Kidney (tissue), 14 donors: ENCODE results near the gene SS18L1. TPM values are rescaled to one million over a fixed set of nuclear protein-coding genes. Genes with fewer than 3 reads are reported as not detected.

ENCODE experiments used
- DNase-seq, 5 donors: peaks; one replicate each; pipeline ENCODE4 v3.0.0-alpha.2; 2013 to 2020
- FAIRE-seq: peaks from 2 replicates; lab custom pipeline; 2012; peaks lifted over from hg19 to GRCh38; lab: Jason Lieb, UNC
- H3K27ac ChIP-seq, 2 donors: one replicate each; pipeline ENCODE4 v1.7.0; 2013; ENCODE audit warnings: low read depth in 2 of 2, low read length in 2 of 2, inconsistent platforms in 1 of 2
- H3K27me3 ChIP-seq: one replicate; pipeline ENCODE4 v1.7.1; 2013; ENCODE audit warnings: low read length, inconsistent platforms; ENCODE audit not compliant: control insufficient read depth, insufficient read depth
- H3K36me3 ChIP-seq, 3 donors: one replicate each; pipeline versions ENCODE4 v1.7.0 to v1.7.1; 2013; ENCODE audit warnings: low read length in 3 of 3, control low read depth in 1 of 3, inconsistent platforms in 1 of 3; ENCODE audit not compliant: insufficient read depth in 3 of 3, control insufficient read depth in 2 of 3
- H3K4me1 ChIP-seq, 3 donors: one replicate each; pipeline versions ENCODE4 v1.7.0 to v1.7.1; 2013; ENCODE audit warnings: low read length in 3 of 3, inconsistent platforms in 1 of 3, low read depth in 1 of 3; ENCODE audit not compliant: control insufficient read depth in 2 of 3, insufficient read depth in 2 of 3
- H3K4me3 ChIP-seq, 3 donors: one replicate each; pipeline versions ENCODE4 v1.7.0 to v1.8.1; 2013; ENCODE audit warnings: low read length in 3 of 3, control low read depth in 1 of 3, inconsistent platforms in 1 of 3
- H3K9ac ChIP-seq, 3 donors: one replicate each; pipeline versions ENCODE4 v1.7.0 to v1.7.1; 2013; ENCODE audit warnings: low read length in 3 of 3, control low read depth in 1 of 3, inconsistent platforms in 1 of 3
- H3K9me3 ChIP-seq, 3 donors: one replicate each; pipeline versions ENCODE4 v1.7.0 to v1.7.1; 2013; ENCODE audit warnings: low read length in 3 of 3, control low read depth in 1 of 3, inconsistent platforms in 1 of 3; ENCODE audit not compliant: control insufficient read depth in 2 of 3, insufficient read depth in 1 of 3
- intact Hi-C: fragments of 100-400 bp; cut with DNase I; formaldehyde crosslinking; loops from one replicate; pipeline ENCODE4 v1.11.1; 2022
- polyA plus RNA-seq: library from polyadenylated mRNA; stranded (reverse); fragments of 350-450 nt; fragmentation: Illumina TruSeq; extraction: RNeasy Lipid Tissue Mini Kit (QIAGEN cat#74804); gene quantifications from one replicate; pipeline ENCODE4 v1.2.3, GENCODE V29; 2014; ENCODE audit warnings: low read depth, low replicate concordance; ENCODE audit not compliant: insufficient read depth
- total RNA-seq: library from RNA; stranded (reverse); fragmentation: NEBNext Ultra II Directional; extraction: Animal tissue kit (Norgen Biotek cat#: 25700); gene quantifications from one replicate; pipeline ENCODE4 v1.2.1, GENCODE V29; 2021
- TF ChIP-seq, protein P1 (sequence below): IDR thresholded peaks from 3 replicates; pipeline ENCODE4 v1.5.1; 2012; ENCODE audit warnings: mild to moderate bottlenecking, moderate library complexity, borderline replicate concordance; ENCODE audit not compliant: insufficient read depth; ENCODE audit errors: extremely low read depth
- donor health status: control.
- donor health status: control.
- donor health status: control.
- donor health status: control.
- donor health status: control.
- donor health status: DM: yes; HTN: yes; CAD: no.
- donor health status: Normal renal cell carcinoma (clear cell type).

SS18L1 gene
- total and polyA plus RNA-seq, 2 donors from 2014 or later: 6.5 to 12.0 TPM

DNA sequence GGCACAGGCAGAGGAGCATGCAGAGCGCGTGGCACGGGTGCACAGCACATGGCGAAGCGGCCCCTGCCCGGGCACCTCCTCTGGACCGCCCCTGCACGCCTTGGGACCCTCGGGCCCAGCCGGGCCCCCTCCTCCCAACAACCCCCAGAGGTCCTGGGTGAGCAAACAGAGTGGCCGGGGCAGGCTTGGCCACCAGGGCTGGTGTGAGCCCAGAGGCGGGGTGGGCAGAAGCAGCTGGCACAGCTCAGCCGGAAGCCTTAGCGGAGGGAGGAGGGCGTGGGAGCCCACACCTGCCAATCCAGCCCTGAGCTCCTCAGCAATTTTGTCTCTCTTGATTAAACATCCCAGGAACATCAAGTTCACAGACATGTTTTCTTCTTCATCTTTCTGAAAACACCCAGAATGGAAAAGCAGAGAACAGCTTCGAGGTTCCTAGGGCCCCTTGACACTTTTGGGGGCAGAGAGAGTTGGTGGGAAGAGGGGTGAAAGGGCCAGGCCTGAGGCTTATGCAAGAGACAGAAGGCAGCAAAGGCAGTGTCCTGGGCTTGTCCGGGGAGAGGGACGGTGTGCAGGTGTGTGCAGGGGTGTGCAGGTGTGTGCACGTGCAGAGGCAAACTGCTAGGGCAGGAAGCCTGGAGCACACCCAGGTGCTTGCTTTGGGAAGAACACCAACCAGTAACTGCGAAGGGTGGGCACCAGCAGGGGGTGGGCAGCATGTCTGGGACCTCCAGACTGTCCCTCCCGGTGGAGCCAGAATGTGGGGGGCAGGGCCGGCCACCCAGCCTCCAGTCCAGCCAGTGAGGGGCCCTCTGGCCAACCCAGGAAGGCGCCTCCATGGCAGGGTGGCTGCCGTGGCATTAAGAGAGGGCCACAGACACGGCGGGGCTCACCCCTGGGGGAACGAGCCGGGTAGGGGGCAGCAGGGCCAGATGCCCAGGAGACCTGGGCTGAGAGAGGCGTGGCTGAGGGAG, 71.7 kb downstream of the SS18L1 start:
- intact Hi-C loops: no loop called here

DNA sequence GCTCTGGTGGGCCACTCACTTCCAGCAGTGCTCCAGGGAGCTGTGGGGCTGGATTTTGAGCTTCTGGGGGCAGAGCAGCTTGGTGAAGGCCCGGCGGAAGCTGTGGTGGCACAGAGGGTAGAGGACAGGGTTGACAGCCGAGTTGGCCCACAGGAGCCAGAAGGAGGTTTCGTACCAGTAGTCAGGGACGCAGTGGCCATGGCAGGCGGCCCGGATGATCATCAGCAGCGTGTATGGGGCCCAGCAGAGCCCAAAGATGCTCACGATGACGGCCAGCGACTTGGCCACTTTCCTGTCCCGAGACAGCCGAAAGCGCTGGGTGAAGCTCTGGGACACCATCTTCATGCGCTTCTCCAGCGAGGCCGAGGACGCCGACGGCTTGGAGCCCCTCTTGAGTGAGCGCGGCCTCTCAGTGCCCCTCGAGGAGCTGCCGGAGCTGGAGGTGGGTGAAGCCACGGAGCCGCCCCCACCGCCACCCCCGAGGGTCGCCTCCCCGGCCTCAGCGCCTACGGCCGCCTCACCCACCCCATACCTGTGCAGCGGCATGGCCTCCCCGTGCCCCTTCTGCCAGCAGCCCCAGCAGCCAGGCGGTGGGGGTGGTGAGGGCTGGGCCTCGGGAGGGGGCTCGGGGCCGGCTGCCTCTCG, 72.5 kb downstream of the SS18L1 start:
- DNase-seq: no peak
- intact Hi-C loops: no loop called here
- H3K9ac ChIP-seq: no peak overlapping the region
- TF ChIP-seq, protein P1, sequence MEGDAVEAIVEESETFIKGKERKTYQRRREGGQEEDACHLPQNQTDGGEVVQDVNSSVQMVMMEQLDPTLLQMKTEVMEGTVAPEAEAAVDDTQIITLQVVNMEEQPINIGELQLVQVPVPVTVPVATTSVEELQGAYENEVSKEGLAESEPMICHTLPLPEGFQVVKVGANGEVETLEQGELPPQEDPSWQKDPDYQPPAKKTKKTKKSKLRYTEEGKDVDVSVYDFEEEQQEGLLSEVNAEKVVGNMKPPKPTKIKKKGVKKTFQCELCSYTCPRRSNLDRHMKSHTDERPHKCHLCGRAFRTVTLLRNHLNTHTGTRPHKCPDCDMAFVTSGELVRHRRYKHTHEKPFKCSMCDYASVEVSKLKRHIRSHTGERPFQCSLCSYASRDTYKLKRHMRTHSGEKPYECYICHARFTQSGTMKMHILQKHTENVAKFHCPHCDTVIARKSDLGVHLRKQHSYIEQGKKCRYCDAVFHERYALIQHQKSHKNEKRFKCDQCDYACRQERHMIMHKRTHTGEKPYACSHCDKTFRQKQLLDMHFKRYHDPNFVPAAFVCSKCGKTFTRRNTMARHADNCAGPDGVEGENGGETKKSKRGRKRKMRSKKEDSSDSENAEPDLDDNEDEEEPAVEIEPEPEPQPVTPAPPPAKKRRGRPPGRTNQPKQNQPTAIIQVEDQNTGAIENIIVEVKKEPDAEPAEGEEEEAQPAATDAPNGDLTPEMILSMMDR: no peak
- H3K9me3 ChIP-seq: no peaks in the 10 kb centered on the region
- peaks cover 17% of the 10 kb centered on the region for H3K27me3 ChIP-seq
- no peaks in the 10 kb centered on the region for H3K36me3 ChIP-seq
- no peak for FAIRE-seq
- H3K4me3 ChIP-seq: no peak overlapping the region
- H3K27ac ChIP-seq: no peak overlapping the region
- peaks cover 0 to 9% (median 0%) of the 10 kb centered on the region in 3 donors for H3K4me1 ChIP-seq

More for the DNA sequence above, 71.7 kb downstream of the SS18L1 start:
- Histone ChIP-seq H3K27ac (no peak overlapping the region), H3K4me1 (peaks cover 0 to 5% (median 0%) of the 10 kb centered on the region in 3 donors), H3K4me3 (no peak overlapping the region), H3K9ac (no peak overlapping the region), H3K27me3 (peaks cover 14% of the 10 kb centered on the region), H3K36me3 (no peaks in the 10 kb centered on the region), H3K9me3 (no peaks in the 10 kb centered on the region)
- TF ChIP-seq, protein P1: no peak
- FAIRE-seq (no peak), DNase-seq (no peak)

DNA sequence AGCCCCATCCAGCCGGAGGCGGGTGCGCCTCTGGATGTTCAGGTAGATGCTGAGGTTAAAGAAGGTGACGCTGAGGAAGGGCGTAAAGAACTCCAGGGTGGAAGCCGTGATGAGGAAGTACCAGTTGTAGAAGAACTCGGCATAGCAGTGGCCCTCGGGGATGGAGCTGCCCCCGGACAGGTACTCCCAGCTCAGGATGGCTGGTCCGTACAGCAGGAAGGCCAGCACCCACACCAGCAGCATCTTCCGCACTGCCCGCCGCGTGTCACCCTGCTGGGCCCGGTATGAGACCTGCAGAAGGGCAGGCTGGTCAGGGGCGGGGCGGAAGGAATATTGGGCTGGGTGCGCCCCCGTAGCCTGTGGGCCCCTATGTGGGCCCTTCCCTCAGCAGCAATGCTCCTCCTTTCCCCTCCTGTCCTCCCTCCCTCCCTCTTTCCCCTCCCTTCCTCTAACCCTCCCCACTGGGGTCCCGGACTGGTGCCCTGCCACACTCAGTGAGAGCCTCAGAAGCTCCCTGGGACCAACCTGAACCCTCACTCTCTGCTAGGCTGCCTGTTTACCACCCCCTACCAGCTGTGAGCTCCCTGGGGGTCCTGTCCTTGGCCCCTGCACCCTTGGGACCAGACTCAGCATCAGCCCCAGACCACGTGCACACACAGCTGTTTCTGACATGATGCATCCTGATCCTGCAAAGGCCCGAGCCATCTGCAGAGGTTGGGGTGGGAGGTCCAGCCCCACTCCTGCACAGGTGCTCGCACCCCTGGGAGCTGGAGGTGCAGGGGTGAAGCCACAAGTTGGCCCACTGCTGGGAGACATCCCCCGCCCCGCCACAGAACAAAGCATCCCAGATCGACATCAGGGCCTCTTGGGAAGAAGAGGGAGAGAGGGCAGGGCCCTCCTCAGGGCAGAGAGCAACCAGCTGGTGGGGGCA, 73.3 kb downstream of the SS18L1 start:
- DNase-seq (no peak), FAIRE-seq (no peak)
- peaks cover 24% of the 10 kb centered on the region for H3K27me3 ChIP-seq
- intact Hi-C loops: no loop called here
- no peak overlapping the region for H3K27ac ChIP-seq
- H3K9me3 ChIP-seq: no peaks in the 10 kb centered on the region
- TF ChIP-seq, protein P1: no peak
- H3K9ac ChIP-seq: no peak overlapping the region
- peaks cover 0 to 9% (median 0%) of the 10 kb centered on the region in 3 donors for H3K4me1 ChIP-seq
- no peak overlapping the region for H3K4me3 ChIP-seq
- H3K36me3 ChIP-seq: no peaks in the 10 kb centered on the region
